Raji (cell line): Measurements from ENCODE around the gene FBXL16.
A peak's percentile ranks its signal among the peaks of the same experiment; 100 is the strongest.

Experiments
- POLR2A ChIP-seq: IDR thresholded peaks from 2 replicates; pipeline ENCODE4 v1.6.1; 2011; ENCODE audit warnings: low read depth, low read length, control low read depth; ENCODE audit not compliant: insufficient read depth

The FBXL16 gene

GRCh38 chr16:680967-681745 lies 24.4 kb downstream of the FBXL16 start:
- no peak for TF ChIP-seq POLR2A

DNA sequence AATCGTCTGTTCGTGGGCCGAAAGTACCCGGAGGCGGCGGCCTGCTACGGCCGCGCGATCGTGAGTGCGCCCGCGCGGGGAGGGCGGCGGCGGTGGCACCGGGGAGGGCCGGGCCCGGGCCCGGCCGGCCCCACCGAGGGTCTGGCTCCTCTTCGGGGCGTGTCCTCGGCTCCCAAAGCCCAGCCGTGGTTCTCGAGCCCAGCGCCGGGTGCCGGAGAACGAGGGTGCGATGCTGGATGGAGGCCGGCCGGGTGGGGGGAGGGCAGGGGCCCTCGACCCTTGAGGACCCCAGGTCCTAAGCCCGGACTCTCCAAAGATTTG lies 25.0 kb downstream of the FBXL16 start:
- TF ChIP-seq POLR2A = no peak

DNA sequence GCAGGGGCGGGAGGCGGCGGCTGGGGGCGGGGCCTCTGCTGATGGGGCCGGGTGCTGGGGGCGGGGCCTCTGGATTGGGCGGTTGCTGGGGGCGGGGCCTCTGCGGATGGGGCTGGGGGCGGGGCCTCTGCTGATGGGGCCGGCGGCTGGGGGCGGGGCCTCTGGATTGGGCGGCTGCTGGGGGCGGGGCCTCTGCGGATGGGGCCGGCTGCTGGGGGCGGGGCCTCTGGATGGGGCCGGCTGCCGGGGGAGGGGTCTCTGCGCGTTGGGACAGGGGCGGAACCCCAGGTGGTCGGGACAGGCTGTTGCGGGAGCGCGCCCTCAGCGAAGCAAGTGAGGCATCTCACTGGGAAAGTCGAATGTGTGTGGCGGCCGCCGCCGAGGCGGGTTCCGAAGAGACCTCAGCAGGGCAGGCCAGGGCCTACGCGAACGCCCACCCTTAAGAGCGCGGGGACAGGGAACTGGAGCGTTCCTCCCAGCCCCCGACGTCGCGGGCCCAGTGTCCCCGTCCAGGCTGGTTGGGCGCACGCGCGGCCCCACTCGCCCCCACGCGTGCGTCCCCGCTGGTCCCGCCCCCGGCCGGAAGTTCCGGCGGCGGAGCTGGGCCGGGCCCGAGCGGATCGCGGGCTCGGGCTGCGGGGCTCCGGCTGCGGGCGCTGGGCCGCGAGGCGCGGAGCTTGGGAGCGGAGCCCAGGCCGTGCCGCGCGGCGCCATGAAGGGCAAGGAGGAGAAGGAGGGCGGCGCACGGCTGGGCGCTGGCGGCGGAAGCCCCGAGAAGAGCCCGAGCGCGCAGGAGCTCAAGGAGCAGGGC lies 25.6 kb downstream of the FBXL16 start, which contains the start of gene STUB1:
TSS of gene STUB1 (plus strand) at position 597 of the 811 bp plus-strand sequence. CDS start at position 713, 116 bp downstream.
- peak; percentile 84 for TF ChIP-seq POLR2A

DNA sequence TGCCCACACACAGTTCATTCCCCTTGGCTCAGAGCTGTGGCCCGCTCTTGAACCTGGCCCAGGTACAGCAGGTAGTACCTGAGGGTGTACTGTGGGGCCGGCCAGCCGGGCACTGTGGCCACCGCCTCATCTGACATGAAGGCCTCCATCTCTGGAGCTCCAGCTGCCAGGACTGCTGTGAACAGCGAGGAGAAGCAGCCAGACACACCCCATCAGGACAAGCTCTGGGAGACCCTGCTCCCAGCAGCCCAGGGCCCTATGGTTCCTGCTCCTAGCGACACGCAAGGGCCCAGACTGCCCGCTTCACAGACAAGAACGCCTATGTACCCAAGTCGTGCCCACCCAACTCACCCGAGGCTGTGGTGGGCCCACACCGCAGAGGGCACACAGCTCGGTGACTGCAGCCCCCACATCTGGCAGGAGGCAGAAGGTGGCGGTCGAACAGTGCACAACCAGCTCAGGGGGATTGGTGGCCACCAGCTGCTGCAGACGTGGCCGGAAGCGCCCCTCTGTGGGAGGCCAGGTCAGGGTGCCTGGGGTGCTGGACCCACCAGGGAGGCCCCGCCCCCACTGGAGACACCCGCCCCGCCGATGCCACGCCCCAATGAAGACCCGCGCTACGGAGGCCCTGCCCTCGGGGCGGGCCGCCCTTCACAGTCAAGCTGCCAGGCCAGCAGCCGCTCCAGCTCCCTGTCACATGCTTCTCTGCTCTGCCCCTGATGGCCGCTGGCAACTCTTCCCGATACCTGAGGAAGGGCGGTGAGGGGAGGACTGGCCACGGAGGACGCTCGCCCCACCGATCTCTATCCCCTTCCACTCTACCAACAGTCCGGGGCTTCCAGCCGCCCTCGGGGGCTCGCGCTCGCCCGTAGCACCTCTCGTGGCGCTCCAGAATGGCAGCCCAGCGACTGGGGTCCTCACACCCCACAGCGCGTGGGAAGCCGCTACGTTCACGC lies 26.5 kb downstream of the FBXL16 start:
- no peak for TF ChIP-seq POLR2A

GRCh38 chr16:678209-678857 lies 27.3 kb downstream of the FBXL16 start:
- no peak for TF ChIP-seq POLR2A

DNA sequence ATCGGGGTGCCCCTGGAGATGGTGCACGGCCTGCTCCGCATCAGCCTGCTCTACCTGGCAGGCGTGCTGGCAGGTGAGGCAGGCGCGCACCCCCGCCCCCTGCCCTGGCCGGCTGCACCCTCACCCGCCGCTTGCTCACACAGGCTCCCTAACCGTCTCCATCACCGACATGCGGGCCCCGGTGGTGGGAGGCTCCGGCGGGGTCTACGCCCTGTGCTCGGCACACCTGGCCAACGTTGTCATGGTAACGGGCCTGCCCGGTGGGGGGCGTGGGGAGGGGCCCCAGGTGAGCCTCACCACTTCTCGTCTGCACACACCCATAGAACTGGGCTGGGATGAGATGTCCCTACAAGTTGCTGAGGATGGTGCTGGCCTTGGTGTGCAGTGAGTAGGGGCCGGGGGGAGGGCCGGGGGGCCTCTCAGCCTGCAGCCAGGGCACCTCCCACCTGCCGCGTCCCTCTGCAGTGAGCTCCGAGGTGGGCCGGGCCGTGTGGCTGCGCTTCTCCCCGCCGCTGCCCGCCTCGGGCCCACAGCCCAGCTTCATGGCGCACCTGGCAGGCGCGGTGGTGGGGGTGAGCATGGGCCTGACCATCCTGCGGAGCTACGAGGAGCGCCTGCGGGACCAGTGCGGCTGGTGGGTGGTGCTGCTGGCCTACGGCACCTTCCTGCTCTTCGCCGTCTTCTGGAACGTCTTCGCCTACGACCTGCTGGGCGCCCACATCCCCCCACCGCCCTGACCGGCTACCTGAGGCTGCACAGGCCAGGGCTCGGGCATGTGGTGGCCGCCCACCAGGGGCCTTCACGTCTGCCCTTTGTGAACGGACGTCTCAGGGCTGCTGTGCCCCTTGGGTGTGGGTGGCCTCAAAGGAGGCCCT lies 28.0 kb downstream of the FBXL16 start:
- no peak for TF ChIP-seq POLR2A

GRCh38 chr16:676913-677312 lies 28.7 kb downstream of the FBXL16 start:
- TF ChIP-seq POLR2A = no peak

DNA sequence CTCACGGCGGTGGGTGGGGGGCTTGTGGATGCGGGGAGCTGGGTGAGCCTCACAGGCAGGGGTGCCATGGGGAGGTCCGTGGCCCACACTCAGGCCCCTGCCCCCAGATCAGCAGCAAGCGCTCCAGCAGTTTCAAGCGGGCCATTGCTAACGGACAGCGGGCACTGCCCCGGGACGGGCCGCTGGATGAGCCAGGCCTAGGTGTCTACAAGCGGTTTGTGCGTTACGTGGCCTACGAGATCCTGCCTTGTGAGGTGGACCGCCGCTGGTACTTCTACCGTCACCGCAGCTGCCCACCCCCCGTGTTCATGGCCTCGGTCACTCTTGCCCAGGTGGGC lies 29.1 kb downstream of the FBXL16 start:
- no peak for TF ChIP-seq POLR2A

- no peak for TF ChIP-seq POLR2A
Measured at GRCh38 chr16:675884-676564, 29.6 kb downstream of the FBXL16 start.

GRCh38 chr16:674968-675883 lies 30.4 kb downstream of the FBXL16 start, which contains the start of gene RHBDL1:
RHBDL1 (plus strand) TSS chr16:675671; CDS start chr16:675791, 120 bp downstream.
- no peak for TF ChIP-seq POLR2A

DNA sequence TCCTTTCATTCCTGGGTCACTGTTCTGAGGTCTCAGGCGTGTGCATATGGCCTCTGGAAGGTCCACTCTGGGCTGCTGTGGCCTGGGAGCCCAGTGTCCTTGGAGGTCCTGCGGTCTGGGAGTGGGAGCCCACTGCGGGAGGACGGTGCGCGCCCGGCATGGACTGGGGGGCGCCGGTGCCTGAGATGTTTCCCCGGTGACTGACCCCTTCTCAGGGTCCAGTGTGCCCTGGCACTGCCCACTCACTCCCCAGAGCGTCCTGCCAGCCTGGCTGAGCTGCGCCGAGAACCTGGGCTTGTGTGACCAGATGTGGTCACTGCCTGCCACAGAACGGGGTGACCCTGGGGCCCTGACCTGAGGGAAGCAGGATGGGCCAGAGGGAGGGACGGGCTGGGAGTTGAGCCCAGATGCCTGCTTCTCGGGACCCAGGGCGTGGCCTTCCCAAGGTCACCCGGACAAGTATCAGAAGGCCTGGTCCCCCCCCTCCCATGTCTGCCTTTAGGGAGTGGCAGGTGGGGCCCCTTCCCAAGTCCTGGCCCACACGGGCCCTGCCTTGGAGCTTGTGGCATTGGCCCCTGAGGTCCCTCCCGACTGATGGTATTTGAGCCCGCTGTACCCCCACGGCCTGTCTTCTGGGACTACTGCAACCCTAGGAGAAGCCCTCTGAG lies 31.3 kb downstream of the FBXL16 start:
- no peak for TF ChIP-seq POLR2A
